Measurements from ENCODE around the gene CELA2B. TPM values are rescaled to one million over a fixed set of nuclear protein-coding genes. Genes with fewer than 3 reads are reported as not detected.

The CELA2B gene
- total and polyA plus RNA-seq, 2 donors (not counting 1 experiment from before 2014, with no cell fraction given), result not detected

GRCh38 chr1:15459771-15460707 lies 15.9 kb upstream of the CELA2B start:
- Mint-ChIP-seq H3K27ac (no peak overlapping the region), H3K27me3 (peaks cover 16% of the 10 kb centered on the region), H3K9me3 (ENCODE audit: insufficient read depth) (no peaks in the 10 kb centered on the region), H3K4me1 (no peaks in the 10 kb centered on the region), H3K4me3 (no peak overlapping the region)
- H2AFZ ChIP-seq (ENCODE audit: insufficient read depth, low read depth, low read length, poor library complexity, severe bottlenecking), result no peak overlapping the region
- no peak overlapping the region for H3K27ac ChIP-seq (ENCODE audit: low read length in 2 of 2)
- CTCF ChIA-PET, result interaction anchor here (0.7 kb wide), 1 partner anchor 10 kb away, joined by 3 read pairs; no protein-coding TSS in a partner anchor
- no peaks in the 10 kb centered on the region for H3K36me3 ChIP-seq (replicated peaks in 1 of 2; ENCODE audit: control extremely low read depth in 1 of 2, control insufficient read depth in 1 of 2, extremely low read depth in 1 of 2, insufficient read depth in 2 of 2, low read length in 1 of 2)
- no peak overlapping the region for H3K9ac ChIP-seq (ENCODE audit: low read length)
- no peak overlapping the region for H3K4me3 ChIP-seq (ENCODE audit: control extremely low read depth in 1 of 5, extremely low read depth in 1 of 5, insufficient read depth in 1 of 5, low read depth in 2 of 5, low read length in 4 of 5)
- no peaks in the 10 kb centered on the region for H3K9me3 ChIP-seq (ENCODE audit: control extremely low read depth in 1 of 3, control insufficient read depth in 2 of 3, insufficient read depth in 1 of 3, low read length in 2 of 3)
- WGBS (ENCODE audit: insufficient coverage), result no CpG with 5 or more reads among the region's 10 CpGs
- H3K4me2 ChIP-seq (replicated peaks; ENCODE audit: low read depth, low read length, poor library complexity, severe bottlenecking), result no peak overlapping the region
- TF ChIP-seq EZH2 (IDR thresholded peaks at IDR 0.05; ENCODE audit: borderline replicate concordance, insufficient read depth, low read depth, low read length, poor library complexity, severe bottlenecking) (no peak), CTCF (IDR thresholded peaks at IDR 0.05) (no peak)
- no peaks in the 10 kb centered on the region for H4K20me1 ChIP-seq (ENCODE audit: control insufficient read depth, insufficient read depth, low read length, poor library complexity, severe bottlenecking)
- H3K27me3 ChIP-seq (replicated peaks in 1 of 4; ENCODE audit: control extremely low read depth in 1 of 4, control insufficient read depth in 3 of 4, insufficient read depth in 4 of 4, low read length in 3 of 4), result no peaks in the 10 kb centered on the region
- DNase-seq (no peak), ATAC-seq (ENCODE audit: low read depth) (no peak)
- POLR2A ChIA-PET, result no interaction called here
- intact Hi-C loops (cut with micrococcal nuclease), result no loop called here
- no peaks in the 10 kb centered on the region for H3K4me1 ChIP-seq (ENCODE audit: control insufficient read depth in 2 of 2, insufficient read depth in 2 of 2, low read length in 2 of 2)
- no peaks in the 10 kb centered on the region for H3K79me2 ChIP-seq (ENCODE audit: control insufficient read depth, insufficient read depth, low read length)

- WGBS (ENCODE audit: insufficient coverage), result 69% methylated on average over 2 of the region's 9 CpGs
- no peak for ATAC-seq (ENCODE audit: low read depth)
- Histone ChIP-seq H3K9me3 (ENCODE audit: control extremely low read depth in 1 of 3, control insufficient read depth in 2 of 3, insufficient read depth in 1 of 3, low read length in 2 of 3) (no peaks in the 10 kb centered on the region), H2AFZ (ENCODE audit: insufficient read depth, low read depth, low read length, poor library complexity, severe bottlenecking) (no peak overlapping the region), H3K27me3 (replicated peaks in 1 of 4; ENCODE audit: control extremely low read depth in 1 of 4, control insufficient read depth in 3 of 4, insufficient read depth in 4 of 4, low read length in 3 of 4) (no peaks in the 10 kb centered on the region), H3K27ac (ENCODE audit: low read length in 2 of 2) (no peak overlapping the region), H3K36me3 (replicated peaks in 1 of 2; ENCODE audit: control extremely low read depth in 1 of 2, control insufficient read depth in 1 of 2, extremely low read depth in 1 of 2, insufficient read depth in 2 of 2, low read length in 1 of 2) (no peaks in the 10 kb centered on the region), H3K4me3 (ENCODE audit: control extremely low read depth in 1 of 5, extremely low read depth in 1 of 5, insufficient read depth in 1 of 5, low read depth in 2 of 5, low read length in 4 of 5) (no peak overlapping the region), H3K79me2 (ENCODE audit: control insufficient read depth, insufficient read depth, low read length) (no peaks in the 10 kb centered on the region), H4K20me1 (ENCODE audit: control insufficient read depth, insufficient read depth, low read length, poor library complexity, severe bottlenecking) (no peaks in the 10 kb centered on the region), H3K9ac (ENCODE audit: low read length) (no peak overlapping the region), H3K4me1 (ENCODE audit: control insufficient read depth in 2 of 2, insufficient read depth in 2 of 2, low read length in 2 of 2) (no peaks in the 10 kb centered on the region), H3K4me2 (replicated peaks; ENCODE audit: low read depth, low read length, poor library complexity, severe bottlenecking) (no peak overlapping the region)
- CTCF ChIA-PET, result no interaction called here
- no peak overlapping the region for H3K4me3 Mint-ChIP-seq
- intact Hi-C loops (cut with micrococcal nuclease), result no loop called here
- H3K4me1 Mint-ChIP-seq, result no peaks in the 10 kb centered on the region
- peaks cover 12% of the 10 kb centered on the region for H3K27me3 Mint-ChIP-seq
- no peak for DNase-seq
- TF ChIP-seq CTCF (IDR thresholded peaks at IDR 0.05) (no peak), EZH2 (IDR thresholded peaks at IDR 0.05; ENCODE audit: borderline replicate concordance, insufficient read depth, low read depth, low read length, poor library complexity, severe bottlenecking) (no peak)
- POLR2A ChIA-PET, result no interaction called here
- no peak overlapping the region for H3K27ac Mint-ChIP-seq
- no peaks in the 10 kb centered on the region for H3K9me3 Mint-ChIP-seq (ENCODE audit: insufficient read depth)
These were observed 15.2 kb upstream of the CELA2B start for GRCh38 chr1:15460708-15461095.
